KBM-7 (cell line): ENCODE measurements around the gene SLC25A12.
"Not testable (repeated sequence)": the region's sequence is repeated elsewhere in the genome, so short reads cannot be mapped to it uniquely, and the experiment has no call there.

ENCODE experiments used
- DNase-seq: peaks from one replicate; pipeline ENCODE4 v3.0.0-alpha.2; 2015
- in situ Hi-C: fragments of 300-500 bp; cut with MboI; formaldehyde crosslinking; loops from 2 replicates; pipeline ENCODE4 v1.14.3; 2020; ENCODE audit warnings: low sequenced_read_pairs, low pct_unique_long_range_greater_than_20kb, mixed read lengths

SLC25A12 gene

GRCh38 chr2:171800639-171801038, 93.4 kb downstream of the SLC25A12 start:
- DNase-seq, result no peak
- in situ Hi-C loops, result no loop called here

- in situ Hi-C loops, result no loop called here
- DNase-seq, result peak; percentile 59
These were observed 95.8 kb downstream of the SLC25A12 start for GRCh38 chr2:171798156-171798820.

- no peak for DNase-seq
These were observed 99.1 kb downstream of the SLC25A12 start for GRCh38 chr2:171794918-171795317.

GRCh38 chr2:171793691-171794678, 100.1 kb downstream of the SLC25A12 start:
- in situ Hi-C loops, result no loop called here
- DNase-seq, result peak; percentile 46

More at GRCh38 chr2:171794918-171795317, 99.1 kb downstream of the SLC25A12 start:
- in situ Hi-C loops, result no loop called here

- in situ Hi-C loops, result no loop called here
- DNase-seq, result no peak
These were observed 101.0 kb downstream of the SLC25A12 start for GRCh38 chr2:171792886-171793580.

- in situ Hi-C loops, result no loop called here
These were observed 101.9 kb downstream of the SLC25A12 start for GRCh38 chr2:171792157-171792556.

GRCh38 chr2:171791361-171791760, 102.7 kb downstream of the SLC25A12 start:
- in situ Hi-C loops, result no loop called here
- no peak for DNase-seq

More at GRCh38 chr2:171792157-171792556, 101.9 kb downstream of the SLC25A12 start:
- no peak for DNase-seq

- DNase-seq, result no peak
- in situ Hi-C loops, result no loop called here
These were observed 104.1 kb downstream of the SLC25A12 start for GRCh38 chr2:171789956-171790355.

- DNase-seq, result no peak
- in situ Hi-C loops, result no loop called here
These were observed 105.6 kb downstream of the SLC25A12 start for GRCh38 chr2:171788316-171788993.

GRCh38 chr2:171787333-171788072, 106.5 kb downstream of the SLC25A12 start:
- in situ Hi-C loops, result no loop called here
- DNase-seq, result no peak

GRCh38 chr2:171785450-171785849, 108.6 kb downstream of the SLC25A12 start:
- in situ Hi-C loops, result no loop called here
- DNase-seq, result no peak

GRCh38 chr2:171778515-171778914, 115.5 kb downstream of the SLC25A12 start:
- DNase-seq, result no peak
- in situ Hi-C loops, result no loop called here

- not testable (repeated sequence) for DNase-seq
These were observed 119.5 kb downstream of the SLC25A12 start for GRCh38 chr2:171774581-171774980.

GRCh38 chr2:171772373-171772772, 121.7 kb downstream of the SLC25A12 start:
- in situ Hi-C loops, result no loop called here
- DNase-seq, result no peak

More at GRCh38 chr2:171774581-171774980, 119.5 kb downstream of the SLC25A12 start:
- in situ Hi-C loops, result not testable (repeated sequence)

GRCh38 chr2:171771463-171771862, 122.6 kb downstream of the SLC25A12 start:
- no peak for DNase-seq
- in situ Hi-C loops, result no loop called here

- DNase-seq, result no peak
- in situ Hi-C loops, result no loop called here
These were observed 130.4 kb downstream of the SLC25A12 start for GRCh38 chr2:171763602-171764001.

- in situ Hi-C loops, result no loop called here
- no peak for DNase-seq
These were observed 131.0 kb downstream of the SLC25A12 start for GRCh38 chr2:171762879-171763573.

- DNase-seq, in situ Hi-C loops: not testable (repeated sequence)
These were observed 132.9 kb downstream of the SLC25A12 start for GRCh38 chr2:171761176-171761575.
